ENCODE data around the gene RELN. TPM values are rescaled to one million over a fixed set of nuclear protein-coding genes. Genes with fewer than 3 reads are reported as not detected.

RELN gene
- total and polyA plus RNA-seq, 2 of the 13 experiments (the other 11 are each of a cell fraction or from before 2014, with no cell fraction given), result 315 to 332 TPM

- Histone ChIP-seq H3K79me2 (ENCODE audit: insufficient read depth, low read length) (no peaks in the 10 kb centered on the region), H3K27ac (ENCODE audit: extremely low read length, insufficient read depth, low read length) (no peak overlapping the region), H3K9me3 (ENCODE audit: low read length) (peaks cover 23% of the 10 kb centered on the region; the same call in 1 of the 2 replicates), H3K9ac (ENCODE audit: insufficient read depth, low read depth, low read length) (no peak overlapping the region), H3K4me3 (replicated peaks in 1 of 3; ENCODE audit: insufficient read depth in 1 of 3, low read depth in 2 of 3, low read length in 3 of 3) (no peak overlapping the region), H2AFZ (ENCODE audit: low read length) (no peak overlapping the region), H3K36me3 (replicated peaks in 1 of 2; ENCODE audit: control insufficient read depth in 1 of 2, insufficient read depth in 2 of 2, low read length in 2 of 2) (peaks cover 0 to 48% of the 10 kb centered on the region in 2 experiments; a peak in 3 of 5 replicates), H3K4me1 (ENCODE audit: insufficient read depth, low read length) (0 out of 2 replicates have a peak, but pooled peaks cover 7% of the 10 kb centered on the region), H3K4me2 (ENCODE audit: low read depth, low read length) (no peak overlapping the region), H4K20me1 (ENCODE audit: insufficient read depth, low read length) (no peaks in the 10 kb centered on the region), H3K27me3 (ENCODE audit: control insufficient read depth in 1 of 2, insufficient read depth in 2 of 2, low read length in 2 of 2) (no peaks in the 10 kb centered on the region)
- intact Hi-C loops (cut with micrococcal nuclease; ENCODE audit: unreplicated experiment) (no loop called here), in situ Hi-C loops (cut with HindIII; ENCODE audit: extremely low pct_ligation_motif_present, low pct_unique_long_range_greater_than_20kb) (no loop called here)
- FAIRE-seq (no peak), DNase-seq (ENCODE audit: low spot score) (no peak), ATAC-seq (no peak)
- TF ChIP-seq ARNT2 (CRISPR knock-in tag; IDR thresholded peaks at IDR 0.05; ENCODE audit: low read depth) (no peak), ZNF256 (CRISPR knock-in tag; conservative IDR thresholded peaks at IDR 0.05) (no peak), RBM22 (optimal IDR thresholded peaks at IDR 0.05; ENCODE audit: low read length) (peak; percentile 49)
- 54% methylated on average over 2 of the region's 2 CpGs for WGBS (ENCODE audit: low lambda C conversion rate)
- ChIA-PET POLR2A (no interaction called here), CTCF (ENCODE audit: low intra/inter-chr PET ratio, low total read pairs) (no interaction called here)
- BruUV-seq (replicated peaks), result no TSS peak
Observed at GRCh38 chr7:103649052-103649451, 340.4 kb downstream of the RELN start.

- Histone ChIP-seq H3K27me3 (ENCODE audit: control insufficient read depth in 1 of 2, insufficient read depth in 2 of 2, low read length in 2 of 2) (no peaks in the 10 kb centered on the region), H3K4me2 (ENCODE audit: low read depth, low read length) (no peak overlapping the region), H3K9ac (ENCODE audit: insufficient read depth, low read depth, low read length) (no peak overlapping the region), H3K4me3 (replicated peaks in 1 of 3; ENCODE audit: insufficient read depth in 1 of 3, low read depth in 2 of 3, low read length in 3 of 3) (no peak overlapping the region), H3K9me3 (ENCODE audit: low read length) (peaks cover 23% of the 10 kb centered on the region; the same call in 1 of the 2 replicates), H3K4me1 (ENCODE audit: insufficient read depth, low read length) (0 out of 2 replicates have a peak, but pooled peaks cover 7% of the 10 kb centered on the region), H2AFZ (ENCODE audit: low read length) (no peak overlapping the region), H3K27ac (ENCODE audit: extremely low read length, insufficient read depth, low read length) (no peak overlapping the region), H3K79me2 (ENCODE audit: insufficient read depth, low read length) (no peaks in the 10 kb centered on the region), H4K20me1 (ENCODE audit: insufficient read depth, low read length) (no peaks in the 10 kb centered on the region), H3K36me3 (replicated peaks in 1 of 2; ENCODE audit: control insufficient read depth in 1 of 2, insufficient read depth in 2 of 2, low read length in 2 of 2) (peaks cover 0 to 39% of the 10 kb centered on the region in 2 experiments; a peak in 3 of 5 replicates)
- intact Hi-C loops (cut with micrococcal nuclease; ENCODE audit: unreplicated experiment) (no loop called here), in situ Hi-C loops (cut with HindIII; ENCODE audit: extremely low pct_ligation_motif_present, low pct_unique_long_range_greater_than_20kb) (no loop called here)
- no TSS peak for BruUV-seq (replicated peaks)
- no peak for FAIRE-seq
- 48% methylated on average over 1 of the region's 1 CpG for WGBS (ENCODE audit: low lambda C conversion rate)
- no peak for TF ChIP-seq ZNF430 (CRISPR knock-in tag; IDR thresholded peaks at IDR 0.05)
- no peak for TF ChIP-seq ZNF605 (CRISPR knock-in tag; IDR thresholded peaks at IDR 0.05)
- no peak for DNase-seq (ENCODE audit: low spot score)
- ChIA-PET CTCF (ENCODE audit: low intra/inter-chr PET ratio, low total read pairs) (no interaction called here), POLR2A (no interaction called here)
- no peak for ATAC-seq
Observed at GRCh38 chr7:103648135-103648534, 341.3 kb downstream of the RELN start.
